Activated effector memory CD4-positive, alpha-beta T cell treated with anti-CD3 and anti-CD28 coated beads, Interleukin-2, amount 50 U/mL, for 16 hours (primary cell): ENCODE measurements around the gene LCP1.

Experiments
- DNase-seq: peaks from one replicate; pipeline ENCODE4 v3.0.0-alpha.2; 2020

Gene LCP1

DNA sequence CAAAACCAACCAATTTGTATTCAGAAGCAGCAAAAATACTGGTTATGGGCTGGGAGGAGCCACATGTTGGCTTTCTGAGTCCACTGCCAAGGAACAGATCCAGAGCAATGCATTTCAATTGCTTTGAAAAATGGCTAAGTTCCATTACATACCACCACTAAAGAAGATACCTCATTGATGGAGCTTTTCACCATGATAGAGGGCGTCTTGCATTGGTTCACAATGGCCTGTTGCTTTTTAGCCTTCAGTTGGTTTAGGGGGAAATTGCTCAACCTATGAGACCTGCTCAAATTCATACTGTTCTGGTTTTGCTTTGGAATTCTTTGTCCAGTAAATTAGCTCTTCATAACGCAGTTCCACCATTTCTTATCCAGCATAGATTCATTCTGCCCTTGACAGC is 55.9 kb downstream of the LCP1 start:
- no peak for DNase-seq

DNA sequence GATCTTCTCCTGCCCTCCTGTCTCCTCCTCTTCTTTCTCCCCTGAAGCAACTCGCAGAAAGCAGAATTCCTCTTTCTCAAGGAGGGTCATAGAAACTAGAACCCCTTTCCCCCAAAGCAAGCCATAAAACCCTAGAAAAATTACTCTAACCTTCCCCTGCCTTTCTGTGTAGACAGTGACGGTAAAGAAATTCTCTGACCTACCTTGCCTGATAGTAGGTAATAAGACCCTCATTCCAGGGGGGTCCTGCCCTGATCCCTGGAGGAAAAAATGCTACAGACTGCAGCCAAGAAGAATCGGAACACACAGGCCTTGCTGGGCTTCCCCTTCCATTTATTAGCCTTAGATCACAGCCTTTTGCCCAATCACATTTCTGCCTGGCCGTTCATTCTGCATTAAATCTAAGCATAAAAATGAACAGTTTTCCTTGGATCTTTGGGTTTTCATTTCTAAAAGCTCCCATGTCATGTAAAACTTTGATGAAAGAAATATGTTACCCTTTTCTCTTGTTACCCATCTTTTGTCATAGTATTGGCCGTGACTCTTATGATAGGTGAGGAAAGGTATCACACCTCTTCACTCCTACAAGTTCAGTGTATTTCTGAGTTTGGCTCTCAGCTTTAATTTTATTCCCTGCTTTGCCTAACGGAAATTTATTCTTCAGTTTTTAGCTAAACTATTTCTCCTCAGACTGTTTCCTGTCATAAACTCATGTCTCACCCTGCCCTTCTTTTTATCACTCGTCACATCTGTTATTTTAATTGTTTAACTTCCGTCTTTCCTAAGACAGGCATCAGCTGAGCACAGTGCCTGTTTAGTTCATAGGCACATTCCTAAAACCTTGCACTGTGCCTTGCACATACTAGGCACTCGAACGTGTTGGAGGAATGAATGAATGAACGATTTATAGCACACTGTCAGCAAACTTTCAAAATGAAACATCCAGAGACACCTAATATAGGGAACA is 56.7 kb downstream of the LCP1 start:
- DNase-seq = no peak

DNA sequence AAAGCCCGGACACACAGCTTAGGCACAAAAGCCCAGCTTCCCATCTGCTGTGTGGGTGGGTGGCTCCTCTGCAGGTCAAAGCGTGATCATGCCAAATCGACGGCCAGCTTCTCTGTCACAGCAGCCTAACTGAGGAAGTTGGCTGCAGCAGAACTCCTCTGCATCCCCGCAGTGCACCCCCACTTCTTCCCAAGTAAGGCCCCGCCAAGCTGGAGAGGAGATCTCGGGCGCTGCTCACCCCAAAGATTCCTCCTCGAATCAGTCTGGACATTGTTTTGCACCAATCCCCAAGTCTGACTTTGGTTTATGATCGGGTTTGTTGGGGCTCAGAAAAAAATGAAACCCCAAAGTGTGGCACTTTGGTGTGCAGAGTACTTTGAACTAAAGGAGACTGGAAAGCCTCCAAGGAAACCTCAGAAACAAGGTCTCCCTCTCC is 57.4 kb downstream of the LCP1 start:
- peak; percentile 64 for DNase-seq

DNA sequence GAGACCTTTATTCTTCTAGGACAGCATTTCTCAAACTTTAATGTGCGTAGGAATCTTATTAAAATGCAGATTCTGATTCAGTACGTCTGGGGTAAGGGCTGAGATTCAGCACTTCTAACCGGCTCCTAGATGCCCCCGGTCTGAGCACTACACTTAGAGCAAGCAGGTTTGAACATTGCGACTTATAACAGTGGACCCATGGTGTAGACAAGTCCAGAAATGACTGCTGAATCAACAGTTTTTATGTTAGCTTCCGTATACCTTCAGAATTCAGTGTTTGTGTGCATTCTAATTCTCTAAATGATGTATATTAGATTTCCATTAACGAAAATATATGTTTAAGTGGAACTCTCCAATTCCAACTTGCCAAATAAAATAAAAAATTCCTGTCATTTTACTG is 59.7 kb downstream of the LCP1 start:
- no peak for DNase-seq

DNA sequence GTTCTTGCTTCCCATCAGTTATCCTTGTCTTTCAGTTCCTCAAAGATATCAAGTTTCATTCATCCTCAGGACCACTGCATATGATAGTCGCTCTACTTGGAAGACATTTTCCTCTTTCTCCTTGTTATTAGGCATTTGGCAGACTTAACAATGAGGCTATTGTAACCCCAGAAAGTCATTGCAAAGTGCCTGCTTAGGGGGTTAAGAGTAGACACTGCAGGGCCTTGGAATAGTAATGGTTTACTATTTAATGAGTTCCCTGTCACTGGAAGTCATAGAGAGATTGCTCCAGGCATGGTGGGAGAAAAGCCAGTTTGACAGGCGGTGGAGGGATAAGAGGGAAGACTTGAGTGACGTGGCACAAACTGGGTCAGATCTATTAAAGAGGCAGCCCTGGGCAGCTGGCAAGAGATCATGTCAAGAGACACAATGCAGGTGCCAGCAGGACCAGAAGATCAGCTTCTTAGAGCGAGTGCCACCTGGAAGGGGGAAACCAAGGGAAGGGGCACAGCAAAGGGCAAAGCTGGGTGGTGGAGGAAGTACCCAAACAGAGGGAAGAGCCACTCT is 60.3 kb downstream of the LCP1 start:
- no peak for DNase-seq

DNA sequence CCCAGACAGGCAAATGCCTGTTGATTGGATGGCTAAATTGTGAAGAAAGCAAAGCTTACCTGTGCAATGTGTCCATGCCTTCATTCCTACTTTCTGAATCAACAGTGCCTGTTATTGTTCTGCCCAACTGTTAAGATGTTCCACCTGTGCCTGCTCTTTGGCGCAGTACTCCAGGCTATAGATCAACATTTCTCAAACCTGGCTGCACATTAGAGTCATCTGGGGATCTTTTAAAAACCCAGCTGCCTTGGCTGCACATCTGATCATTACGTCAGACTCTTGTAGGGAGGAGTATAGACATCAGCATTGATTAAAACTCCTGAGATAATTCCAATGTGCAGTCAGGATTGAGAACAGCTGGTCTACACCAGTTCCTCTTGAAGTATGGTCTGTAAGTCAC is 60.9 kb downstream of the LCP1 start:
- no peak for DNase-seq

DNA sequence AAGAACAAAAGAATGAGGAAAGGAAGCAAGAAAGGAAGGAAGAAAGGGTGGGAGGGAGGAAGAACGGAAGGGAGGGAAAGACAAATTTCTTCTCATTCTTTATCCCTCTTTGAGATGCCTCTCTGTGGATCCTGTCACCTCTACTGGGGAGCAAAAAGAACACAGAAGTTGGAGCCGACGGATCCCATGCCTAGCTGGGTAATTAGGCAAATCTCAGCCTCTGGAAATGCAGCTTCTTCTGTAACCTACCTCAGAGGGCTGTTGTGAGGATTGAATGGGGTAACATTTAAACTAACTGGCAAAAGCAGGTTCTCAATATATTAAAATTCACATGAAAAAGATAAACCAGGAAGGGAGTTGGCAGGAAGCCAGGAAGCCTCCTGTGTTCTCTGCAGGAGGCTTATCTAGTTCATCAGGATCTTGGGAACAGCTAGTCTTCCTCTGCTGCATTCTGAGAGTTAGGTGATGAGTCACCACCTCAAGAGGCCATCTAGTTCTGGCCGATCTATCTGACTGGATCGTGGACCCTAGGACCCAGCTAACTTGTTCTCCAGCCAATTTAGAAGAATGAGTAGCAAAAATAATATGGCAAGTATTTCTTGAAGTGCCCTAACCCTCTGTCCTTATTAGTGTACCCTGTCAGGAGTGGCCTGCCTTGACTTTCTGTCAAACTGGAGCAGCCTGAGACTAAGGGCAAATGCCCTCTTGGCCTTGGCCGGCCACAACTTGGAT is 61.9 kb downstream of the LCP1 start:
- DNase-seq = no peak

DNA sequence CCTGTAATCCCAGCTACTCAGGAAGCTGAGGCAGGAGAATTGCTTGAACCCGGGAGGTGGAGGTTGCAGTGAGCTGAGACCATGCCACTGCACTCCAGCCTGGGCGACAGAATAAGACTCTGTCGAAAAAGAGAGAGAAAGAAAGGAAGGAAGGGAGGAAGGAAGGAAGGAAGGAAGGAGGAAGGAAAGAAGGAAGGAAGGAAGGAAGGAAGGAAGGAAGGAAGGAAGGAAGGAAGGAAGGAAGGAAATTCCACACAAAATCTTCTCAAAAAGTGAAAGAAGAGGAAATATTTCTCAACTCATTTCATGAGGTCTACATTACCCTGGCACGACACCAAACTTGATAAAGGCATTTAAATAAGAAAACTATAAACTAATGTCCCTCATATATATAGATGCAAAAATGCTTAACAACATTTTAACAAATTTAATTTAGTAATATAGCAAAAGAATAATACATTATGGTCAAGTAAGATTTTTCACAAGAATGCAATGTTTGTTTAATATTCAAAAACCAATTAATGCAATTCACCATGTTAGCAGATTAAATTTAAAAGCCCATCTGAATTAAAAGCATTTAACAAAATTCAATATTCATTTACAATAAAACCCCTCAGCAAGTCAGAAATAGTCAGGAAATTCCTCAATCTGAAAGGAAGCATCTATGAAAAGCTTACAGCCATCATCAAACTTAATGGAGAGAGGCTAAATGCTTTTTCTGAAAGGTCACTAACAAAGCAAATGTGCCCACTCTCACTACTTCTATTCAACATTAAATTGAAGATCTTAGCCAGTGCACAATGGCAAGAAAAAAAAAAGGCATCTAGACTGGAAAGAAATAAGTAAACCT is 65.1 kb downstream of the LCP1 start:
- DNase-seq = no peak

DNA sequence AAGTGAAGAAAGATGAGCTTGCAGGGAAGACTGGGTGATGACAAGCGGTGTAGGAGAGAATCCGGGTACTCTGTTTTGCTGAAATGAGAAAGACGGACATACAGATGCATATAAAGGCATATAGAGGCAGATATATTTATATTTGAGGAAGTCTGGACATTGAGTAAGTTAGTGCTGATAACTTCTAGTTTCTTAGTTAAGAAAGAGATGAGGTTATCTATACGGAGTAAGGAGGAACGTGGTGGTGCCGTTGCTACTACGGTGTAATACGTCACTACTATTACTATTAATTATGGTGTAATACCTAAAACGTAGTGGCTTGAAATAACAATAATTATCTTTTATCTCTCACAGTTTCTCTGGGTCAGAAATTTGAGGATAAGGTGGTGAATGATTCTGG is 67.4 kb downstream of the LCP1 start:
- DNase-seq = no peak

DNA sequence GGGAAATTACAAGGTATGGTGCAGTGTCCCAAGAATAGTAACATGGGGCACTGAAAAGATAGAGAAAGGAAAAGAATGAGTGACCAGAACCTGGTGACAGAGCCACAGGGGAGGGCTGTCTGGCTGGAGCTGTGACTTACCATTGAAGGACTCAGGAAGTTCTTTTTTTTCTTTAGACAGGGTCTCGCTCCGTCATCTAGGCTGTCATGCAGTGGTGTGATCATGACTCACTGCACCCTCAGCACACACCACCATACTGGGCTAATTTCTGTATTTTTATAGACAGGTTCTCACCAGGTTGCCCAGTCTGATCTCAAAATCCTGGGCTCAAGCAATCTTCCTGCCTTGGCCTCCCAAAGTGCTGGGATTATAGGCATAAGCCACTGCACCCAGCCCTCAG is 68.4 kb downstream of the LCP1 start:
- DNase-seq = no peak

DNA sequence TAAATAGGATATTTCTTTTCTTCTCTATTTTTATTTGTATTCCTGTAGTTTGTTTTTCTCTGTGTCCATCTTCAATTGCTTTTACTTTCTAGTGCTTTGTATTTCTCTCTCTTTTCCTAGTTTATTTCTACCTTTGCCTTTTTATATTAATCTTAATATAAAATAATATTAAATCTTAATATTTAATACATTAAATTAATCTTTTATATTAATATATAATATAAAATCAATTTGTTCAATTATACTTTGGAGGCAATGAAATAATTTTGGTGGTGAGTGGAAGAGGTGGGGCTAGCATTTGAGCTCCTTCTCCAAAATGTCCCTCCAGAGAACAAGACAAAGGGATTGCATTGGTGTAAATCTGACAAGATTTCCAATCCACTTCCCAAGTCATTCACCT is 70.8 kb downstream of the LCP1 start:
- DNase-seq = no peak

DNA sequence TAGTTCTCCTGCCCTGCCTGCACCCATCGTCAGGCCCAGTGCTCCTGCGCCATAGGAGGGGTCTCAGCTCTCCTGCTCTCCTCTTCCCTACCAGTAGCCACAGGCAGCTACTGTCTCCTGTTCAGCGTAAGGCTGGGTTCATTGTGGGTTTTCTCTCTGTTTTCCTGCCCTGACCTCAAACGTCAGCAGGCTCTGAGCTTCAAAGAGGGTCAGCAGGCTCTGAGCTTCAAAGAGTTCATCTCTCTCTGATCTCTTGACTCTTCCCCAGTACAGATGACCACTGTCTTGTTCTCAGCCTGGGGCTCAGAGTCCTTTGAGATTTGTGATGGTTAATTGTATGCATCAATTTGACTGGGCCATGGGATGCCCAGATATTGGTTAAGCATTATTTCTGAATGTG is 72.5 kb downstream of the LCP1 start:
- DNase-seq = no peak

DNA sequence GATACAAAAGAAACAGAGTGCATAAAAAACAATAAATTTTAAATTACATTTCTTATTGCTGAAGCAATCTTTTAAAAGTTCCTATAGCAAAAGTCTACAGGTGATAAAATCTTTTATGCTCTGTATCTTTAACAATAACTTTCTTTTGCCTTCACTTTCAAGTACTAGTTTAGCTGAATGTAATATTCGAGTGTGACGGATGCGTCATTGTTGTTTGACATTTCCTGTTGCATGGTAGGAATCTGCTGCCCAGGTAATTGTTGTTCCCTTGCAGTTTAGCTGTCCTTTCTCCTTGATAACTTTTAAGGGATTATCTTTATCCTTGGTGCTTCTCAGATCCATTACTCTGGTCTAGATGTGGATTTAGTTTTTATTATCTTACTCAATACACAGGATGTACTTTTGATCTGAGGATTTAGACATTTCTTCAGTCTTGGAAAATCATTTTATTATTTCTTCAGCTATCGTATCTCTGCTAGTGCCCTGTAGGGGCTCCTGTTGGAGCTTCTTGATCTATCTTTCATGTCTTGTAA is 75.1 kb downstream of the LCP1 start:
- DNase-seq = no peak

DNA sequence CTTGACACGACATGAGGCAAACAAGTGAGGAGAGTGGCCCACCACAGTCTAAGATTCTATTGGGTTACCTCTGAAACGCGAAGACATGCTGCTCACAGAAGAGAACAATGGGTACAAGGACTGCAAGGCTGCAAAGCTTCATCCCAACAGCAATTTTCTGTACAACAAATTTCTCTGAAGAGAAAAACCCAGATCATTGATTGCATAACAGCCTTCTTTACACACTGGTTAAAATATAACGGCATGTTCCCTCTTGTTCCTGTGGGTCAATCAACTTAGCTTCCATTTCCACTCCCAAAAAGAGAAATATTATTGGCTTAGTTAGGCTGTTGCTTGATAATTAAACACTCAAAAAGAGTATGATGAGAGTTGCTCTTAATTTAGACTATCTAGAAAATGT is 77.1 kb downstream of the LCP1 start, which contains the start of gene CPB2:
Gene CPB2 (minus strand): TSS at position 166 of the 400 bp plus-strand sequence. CDS start 24 bp downstream, at position 142.
- DNase-seq = no peak

DNA sequence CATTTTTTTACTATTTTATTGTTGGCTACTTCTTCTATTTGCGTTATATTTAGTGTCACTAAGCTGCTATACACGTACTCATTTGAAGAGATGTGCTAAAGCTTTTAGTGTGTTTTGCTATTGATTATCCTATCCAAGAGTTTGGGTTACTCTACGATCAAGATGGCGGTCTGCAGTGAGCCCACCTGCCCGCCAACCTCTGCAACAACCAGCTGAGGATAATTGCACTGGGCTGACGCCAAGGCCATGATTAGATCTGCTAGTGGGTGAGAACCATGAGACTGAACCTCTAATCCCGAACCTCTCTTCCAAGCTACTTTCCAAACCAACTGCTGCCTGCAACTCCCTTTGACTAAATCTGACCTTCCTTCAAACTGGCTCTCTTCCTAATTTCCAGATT is 78.9 kb downstream of the LCP1 start:
- DNase-seq = no peak

DNA sequence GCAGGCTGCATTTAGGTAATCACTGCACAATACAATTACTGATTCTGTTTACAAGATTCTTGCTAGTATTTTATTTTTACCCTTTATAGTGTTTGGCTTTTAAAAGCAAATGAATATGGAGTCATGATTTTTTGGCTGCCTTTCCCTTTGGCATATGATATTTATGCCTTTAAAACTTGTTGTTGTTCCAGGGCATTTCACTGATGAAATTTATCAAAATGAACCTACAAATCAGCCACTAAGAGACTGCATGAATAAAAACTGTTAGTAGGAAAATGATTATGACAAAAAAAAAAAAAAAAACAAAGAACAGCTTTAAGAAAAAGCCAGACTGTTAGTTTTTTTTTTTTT is 79.7 kb downstream of the LCP1 start:
- DNase-seq = no peak

DNA sequence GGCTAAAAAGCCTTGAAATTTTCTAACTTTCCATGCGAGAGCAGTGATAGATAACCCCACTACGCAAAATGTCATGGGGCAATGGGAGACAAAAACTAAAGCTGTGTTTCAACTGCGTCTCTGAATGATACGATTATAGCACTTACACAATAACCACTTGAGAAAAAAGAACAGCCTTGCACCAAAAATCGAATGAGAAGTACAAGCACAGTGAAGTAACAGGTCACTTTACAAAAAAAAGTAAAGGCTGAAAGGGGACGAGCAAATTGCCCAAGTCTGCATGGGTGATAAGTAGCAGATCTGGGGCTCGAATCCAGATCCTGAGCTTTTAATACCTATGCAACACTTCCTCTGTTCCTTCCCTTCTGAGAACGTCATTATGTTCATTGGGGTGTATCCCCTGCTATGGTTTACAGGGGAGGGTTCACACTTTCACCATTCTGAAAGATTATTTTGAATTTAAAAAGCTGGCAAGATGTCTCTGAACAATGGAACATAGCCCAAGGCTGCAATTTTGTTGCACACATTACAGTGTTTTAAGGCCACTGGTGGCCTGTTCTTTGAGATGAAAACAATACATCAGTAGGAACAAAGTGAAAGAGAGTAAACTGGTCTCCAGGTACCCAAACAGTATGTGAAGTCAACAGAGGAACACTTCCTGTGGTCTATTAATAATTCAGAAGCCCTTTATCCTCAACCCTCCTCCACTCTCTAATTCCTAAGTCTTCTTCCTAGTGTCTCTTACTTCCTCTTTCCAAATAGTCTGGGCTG is 80.3 kb downstream of the LCP1 start:
- DNase-seq = no peak

DNA sequence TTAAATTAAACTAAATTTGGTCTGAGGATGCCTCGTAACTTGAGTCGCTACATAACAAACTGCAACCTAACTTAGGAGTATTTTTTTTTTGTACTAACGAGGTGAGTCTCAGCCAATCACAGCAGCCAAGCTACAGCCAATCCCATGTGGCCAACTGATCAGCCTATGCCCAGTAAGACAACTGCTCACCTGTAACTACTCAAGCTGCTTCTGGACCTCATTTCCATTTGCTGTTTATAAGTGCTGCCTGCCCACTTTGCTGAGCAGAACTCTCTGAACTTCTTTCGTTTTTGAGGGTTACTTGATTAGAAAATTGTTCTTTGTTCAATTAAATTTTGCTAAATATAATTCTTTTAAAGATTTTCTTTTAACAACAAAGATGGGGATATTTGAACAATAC is 81.0 kb downstream of the LCP1 start:
- no peak for DNase-seq

DNA sequence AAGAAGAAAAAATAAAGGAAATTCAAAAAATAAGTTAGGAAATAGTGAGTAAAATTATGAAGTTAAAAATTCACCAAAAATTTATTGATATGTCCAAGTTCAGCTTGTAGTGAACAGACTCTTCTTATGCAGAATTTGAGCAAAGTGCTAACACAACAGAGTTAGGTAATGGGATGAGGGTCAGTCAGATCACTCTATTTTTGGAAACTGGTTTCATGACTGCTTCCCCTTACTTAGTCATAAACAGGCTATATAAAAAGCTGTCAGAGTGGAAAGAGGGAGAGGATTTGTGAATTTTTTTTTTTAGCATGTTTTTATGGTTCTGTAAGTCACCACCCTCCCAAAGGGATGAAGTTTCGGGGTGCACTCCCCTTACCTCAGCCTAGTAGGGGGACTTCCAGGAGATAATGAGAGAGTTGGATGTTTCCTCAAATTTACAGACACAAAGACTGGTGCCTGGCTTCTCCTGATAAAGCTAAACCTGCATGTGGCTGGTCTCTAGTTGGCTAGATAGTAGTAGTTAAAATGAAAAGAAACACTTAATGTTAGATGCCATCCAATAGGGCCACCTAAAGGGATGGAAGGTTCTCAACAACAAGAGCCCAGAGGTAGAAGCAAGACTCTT is 81.7 kb downstream of the LCP1 start:
- no peak for DNase-seq

DNA sequence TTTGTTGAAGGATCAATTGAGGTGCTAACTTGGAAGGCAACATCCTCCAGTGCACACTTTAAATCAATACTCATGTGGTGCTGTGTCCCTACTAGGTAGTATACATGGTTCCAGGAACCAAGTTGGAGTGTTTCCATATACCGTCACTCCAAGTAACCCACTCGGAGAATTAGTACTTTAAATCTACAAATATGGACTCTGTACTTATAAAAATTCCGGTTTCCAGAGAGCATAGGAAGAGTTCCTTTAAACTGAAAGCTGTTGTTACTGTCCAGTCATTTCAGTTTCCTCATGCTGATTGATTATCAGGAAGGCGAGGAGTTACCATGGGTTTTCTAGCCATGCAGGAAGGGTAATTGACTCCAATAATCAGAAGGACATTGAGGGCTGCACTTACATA is 84.3 kb downstream of the LCP1 start:
- no peak for DNase-seq

DNA sequence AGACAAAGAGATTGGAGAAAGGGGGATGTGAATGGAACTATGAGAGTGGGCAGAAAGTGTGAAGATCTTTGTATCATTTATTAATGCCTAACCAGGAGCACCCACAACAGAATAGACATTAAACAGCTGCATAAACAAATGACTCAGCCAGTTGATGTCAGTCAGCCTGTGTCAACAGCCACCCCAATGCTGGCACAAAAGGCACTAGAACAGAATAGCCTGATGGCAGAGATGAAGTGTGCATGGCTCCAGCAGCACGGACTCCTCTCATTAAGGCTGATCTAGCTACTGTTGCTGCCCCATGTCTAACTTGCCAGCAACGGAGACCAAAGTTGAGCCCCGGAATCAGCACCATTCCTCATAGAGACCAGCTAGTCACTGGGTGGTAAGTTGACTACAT is 85.0 kb downstream of the LCP1 start:
- DNase-seq = no peak
